Astrocyte (in vitro differentiated cells and primary cell): Measurements from ENCODE around the gene TLR9.

Experiments used
- CTCF ChIP-seq: IDR thresholded peaks from 2 replicates; pipeline ENCODE4 v1.5.1; 2011; ENCODE audit warnings: low read depth, mild to moderate bottlenecking, inconsistent platforms, low read length, moderate library complexity; ENCODE audit not compliant: insufficient read depth
- EZH2 ChIP-seq: IDR thresholded peaks from 2 replicates; pipeline ENCODE4 v1.6.1; 2012; ENCODE audit warnings: mild to moderate bottlenecking, low read length, inconsistent platforms; ENCODE audit not compliant: insufficient read depth

- TF ChIP-seq EZH2 (no peak), CTCF (no peak)
Observed at GRCh38 chr3:52253314-52254304, 28.2 kb upstream of the TLR9 start.
